Esophagus squamous epithelium (tissue), 4 donors: Measurements from ENCODE around the gene PRXL2C.

Experiments used
- POLR2A ChIP-seq, 4 donors: fragments of 450-650 bp; IDR thresholded peaks; one replicate each; pipeline ENCODE4 v1.6.1; 2017; ENCODE audit warnings: antibody characterized with exemption in 4 of 4, mild to moderate bottlenecking in 4 of 4, moderate library complexity in 3 of 4
- TF ChIP-seq, protein P1 (sequence below), 6 experiments: fragments of 450-650 bp in 4 of 6; fragments of 200-600 bp in 2 of 6; sonication (generic) in 2 of 6; IDR thresholded peaks; one replicate each; pipeline ENCODE4 v1.5.1; 2016 to 2019; ENCODE audit warnings: antibody characterized with exemption in 6 of 6, mild to moderate bottlenecking in 4 of 6, moderate library complexity in 4 of 6

DNA sequence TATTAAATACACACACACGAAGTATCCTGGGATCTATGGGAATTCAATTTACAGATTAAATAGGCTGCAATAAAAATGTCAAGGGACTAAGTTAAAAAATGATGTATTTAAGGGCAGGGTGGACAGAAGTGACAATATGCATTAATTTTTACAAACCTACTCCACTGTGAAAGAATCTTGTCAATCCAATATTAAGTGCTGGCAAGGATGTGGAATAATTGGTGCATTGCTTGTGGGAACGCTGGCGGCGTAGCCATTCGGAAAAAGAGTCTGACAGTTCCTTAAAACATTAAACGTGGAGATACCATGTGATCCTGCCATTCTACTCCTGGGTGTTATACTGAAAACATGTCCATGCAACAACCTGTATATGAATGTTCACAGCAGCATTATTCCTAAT, 39.7 kb downstream of the PRXL2C start:
- TF ChIP-seq, protein P1, sequence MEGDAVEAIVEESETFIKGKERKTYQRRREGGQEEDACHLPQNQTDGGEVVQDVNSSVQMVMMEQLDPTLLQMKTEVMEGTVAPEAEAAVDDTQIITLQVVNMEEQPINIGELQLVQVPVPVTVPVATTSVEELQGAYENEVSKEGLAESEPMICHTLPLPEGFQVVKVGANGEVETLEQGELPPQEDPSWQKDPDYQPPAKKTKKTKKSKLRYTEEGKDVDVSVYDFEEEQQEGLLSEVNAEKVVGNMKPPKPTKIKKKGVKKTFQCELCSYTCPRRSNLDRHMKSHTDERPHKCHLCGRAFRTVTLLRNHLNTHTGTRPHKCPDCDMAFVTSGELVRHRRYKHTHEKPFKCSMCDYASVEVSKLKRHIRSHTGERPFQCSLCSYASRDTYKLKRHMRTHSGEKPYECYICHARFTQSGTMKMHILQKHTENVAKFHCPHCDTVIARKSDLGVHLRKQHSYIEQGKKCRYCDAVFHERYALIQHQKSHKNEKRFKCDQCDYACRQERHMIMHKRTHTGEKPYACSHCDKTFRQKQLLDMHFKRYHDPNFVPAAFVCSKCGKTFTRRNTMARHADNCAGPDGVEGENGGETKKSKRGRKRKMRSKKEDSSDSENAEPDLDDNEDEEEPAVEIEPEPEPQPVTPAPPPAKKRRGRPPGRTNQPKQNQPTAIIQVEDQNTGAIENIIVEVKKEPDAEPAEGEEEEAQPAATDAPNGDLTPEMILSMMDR (IDR thresholded peaks at IDR 0.05): no peak
- no peak for TF ChIP-seq POLR2A (IDR thresholded peaks at IDR 0.05)
